Measurements from ENCODE around the gene NET1.

The NET1 gene

GRCh38 chr10:5469353-5470061 is 57.1 kb downstream of the NET1 start:
- no peak for TF ChIP-seq CTCF (IDR thresholded peaks at IDR 0.05)

- no peak for TF ChIP-seq CTCF (IDR thresholded peaks at IDR 0.05)
Measured at GRCh38 chr10:5470062-5470751, 57.9 kb downstream of the NET1 start.

GRCh38 chr10:5476918-5477525 is 64.7 kb downstream of the NET1 start:
- TF ChIP-seq CTCF (IDR thresholded peaks at IDR 0.05), result no peak

GRCh38 chr10:5477948-5478693 is 65.8 kb downstream of the NET1 start:
- TF ChIP-seq CTCF (IDR thresholded peaks at IDR 0.05), result no peak

GRCh38 chr10:5478694-5479305 is 66.4 kb downstream of the NET1 start:
- no peak for TF ChIP-seq CTCF (IDR thresholded peaks at IDR 0.05)

GRCh38 chr10:5479481-5480161 is 67.3 kb downstream of the NET1 start:
- no peak for TF ChIP-seq CTCF (IDR thresholded peaks at IDR 0.05)

Measured in LNCAP (cell line).